GM12874 (cell line): Measurements from ENCODE around the gene RFTN1.

Experiments used
- CTCF ChIP-seq: IDR thresholded peaks from 2 replicates; pipeline ENCODE4 v1.5.1; 2011; ENCODE audit warnings: low read depth, mild to moderate bottlenecking, control low read depth, low read length, moderate library complexity; ENCODE audit not compliant: insufficient read depth

The RFTN1 gene

GRCh38 chr3:16289144-16289889 is 224.2 kb downstream of the RFTN1 start:
- no peak for TF ChIP-seq CTCF

- no peak for TF ChIP-seq CTCF
These were observed 224.8 kb downstream of the RFTN1 start for GRCh38 chr3:16288664-16289063.

- no peak for TF ChIP-seq CTCF
These were observed 226.6 kb downstream of the RFTN1 start for GRCh38 chr3:16286751-16287543.

- no peak for TF ChIP-seq CTCF
These were observed 227.3 kb downstream of the RFTN1 start for GRCh38 chr3:16286161-16286560.

GRCh38 chr3:16284633-16285032 is 228.9 kb downstream of the RFTN1 start:
- TF ChIP-seq CTCF = no peak

GRCh38 chr3:16280671-16281070 is 232.8 kb downstream of the RFTN1 start:
- no peak for TF ChIP-seq CTCF

GRCh38 chr3:16279010-16279801 is 234.3 kb downstream of the RFTN1 start:
- TF ChIP-seq CTCF = no peak
